Mucosa of descending colon (tissue), 3 donors: ENCODE measurements around the gene ANXA2R. TPM values are rescaled to one million over a fixed set of nuclear protein-coding genes. Genes with fewer than 3 reads are reported as not detected.
"Not testable (repeated sequence)": the region's sequence is repeated elsewhere in the genome, so short reads cannot be mapped to it uniquely, and the experiment has no call there.

Source experiments
- ATAC-seq: fragments of 200-7000 bp; cut with Tn5 transposase; one replicate; pipeline ENCODE4 v1.9.1; 2020; ENCODE audit warnings: mild to moderate bottlenecking, moderate library complexity
- DNase-seq, 3 donors: peaks; one replicate each; pipeline ENCODE4 v3.0.0-alpha.2; 2020
- H3K36me3 ChIP-seq: fragments of 200-600 bp; one replicate; pipeline ENCODE4 v1.8.0; 2021; ENCODE audit warnings: low read depth, mild to moderate bottlenecking
- H3K4me1 ChIP-seq: fragments of 200-600 bp; one replicate; pipeline ENCODE4 v1.8.0; 2021; ENCODE audit warnings: low read depth, mild to moderate bottlenecking
- H3K4me3 ChIP-seq: fragments of 200-600 bp; one replicate; pipeline ENCODE4 v1.8.0; 2021; ENCODE audit warnings: mild to moderate bottlenecking
- H3K9me3 ChIP-seq: fragments of 200-600 bp; one replicate; pipeline ENCODE4 v1.8.0; 2021; ENCODE audit warnings: mild to moderate bottlenecking
- intact Hi-C, 2 donors: fragments of 100-400 bp; cut with DNase I in 1 of 2; cut with micrococcal nuclease in 1 of 2; formaldehyde crosslinking; loops; one replicate each; pipeline versions ENCODE4 v1.11.0 to v1.11.1; 2022; cut with DNase I, micrococcal nuclease
- total RNA-seq, 3 donors: library from RNA; stranded (reverse); fragmentation: NEBNext Ultra II Directional in 2 of 3; extraction: Animal tissue kit (Norgen Biotek cat#: 25700) in 2 of 3; gene quantifications; one replicate each; pipeline versions ENCODE4 v1.2.1 to v1.2.4, GENCODE V29; 2021 to 2023
- TF ChIP-seq, protein P1 (sequence below): fragments of 200-600 bp; IDR thresholded peaks from one replicate; pipeline ENCODE4 v1.8.0; 2022; ENCODE audit warnings: antibody characterized with exemption, mild to moderate bottlenecking
- donor health status: DM: no; HTN: no; CAD: no; lungs with moderate emphysema.
- donor health status: DM: no; HTN: no; CAD: no.
- donor health status: DM: no; HTN: yes; CAD: no.

ANXA2R gene
- total RNA-seq, 3 donors from 2014 or later: 1.3 to 2.3 (median 1.8) TPM

DNA sequence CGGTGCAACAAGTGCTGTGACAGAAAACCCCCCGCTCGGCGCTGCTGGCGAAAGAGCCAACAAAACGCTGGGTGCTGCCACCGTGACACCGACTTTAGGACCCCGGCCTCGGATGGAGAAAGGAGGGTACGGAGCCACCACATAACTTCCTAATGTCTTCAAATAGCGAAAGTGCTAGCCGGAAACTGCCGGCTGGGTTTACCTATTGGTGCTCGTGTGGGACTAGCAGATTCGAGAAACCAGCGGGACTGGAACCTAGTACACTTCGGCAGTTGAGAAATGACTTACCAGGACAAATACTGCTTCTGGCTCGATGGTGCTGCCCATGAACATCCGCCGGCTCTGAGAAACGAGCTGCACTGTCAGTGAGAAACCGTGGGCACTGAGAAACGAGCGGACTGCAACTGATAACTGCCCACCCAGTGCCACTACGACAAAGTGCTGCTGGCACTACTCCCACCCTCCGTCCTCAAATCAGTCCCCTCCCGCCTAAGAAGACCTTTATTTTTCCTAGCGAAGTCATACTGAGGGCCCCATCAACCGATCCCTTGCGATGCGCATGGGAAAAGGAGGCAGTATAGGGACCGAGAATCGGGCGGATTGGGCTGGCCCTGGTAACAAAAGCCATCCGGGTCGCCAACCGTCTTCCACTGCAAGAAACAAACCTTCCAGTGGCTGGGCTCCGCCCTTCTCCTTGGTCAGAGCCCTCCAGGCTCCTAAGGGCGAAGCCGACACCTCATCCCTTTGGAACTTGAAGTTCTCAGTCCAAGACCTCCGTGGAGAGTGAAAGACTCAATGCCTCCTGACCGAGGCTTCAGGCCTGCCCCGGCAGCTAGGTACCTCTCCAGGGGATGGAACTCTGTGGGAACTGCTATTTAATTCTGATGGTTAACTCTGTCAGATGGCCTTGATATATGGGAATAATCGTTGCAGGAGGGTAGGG is 27.0 kb upstream of the ANXA2R start:
- intact Hi-C loops: no loop called here
- ATAC-seq (peak; percentile 80), DNase-seq (peak; percentile 87 to 95 (median 91))
- H3K9me3 ChIP-seq: no peaks in the 10 kb centered on the region
- H3K4me1 ChIP-seq: peaks cover 19% of the 10 kb centered on the region
- peak overlapping the region; percentile 76 for H3K4me3 ChIP-seq
- H3K36me3 ChIP-seq: peaks cover 6% of the 10 kb centered on the region
- TF ChIP-seq, protein P1, sequence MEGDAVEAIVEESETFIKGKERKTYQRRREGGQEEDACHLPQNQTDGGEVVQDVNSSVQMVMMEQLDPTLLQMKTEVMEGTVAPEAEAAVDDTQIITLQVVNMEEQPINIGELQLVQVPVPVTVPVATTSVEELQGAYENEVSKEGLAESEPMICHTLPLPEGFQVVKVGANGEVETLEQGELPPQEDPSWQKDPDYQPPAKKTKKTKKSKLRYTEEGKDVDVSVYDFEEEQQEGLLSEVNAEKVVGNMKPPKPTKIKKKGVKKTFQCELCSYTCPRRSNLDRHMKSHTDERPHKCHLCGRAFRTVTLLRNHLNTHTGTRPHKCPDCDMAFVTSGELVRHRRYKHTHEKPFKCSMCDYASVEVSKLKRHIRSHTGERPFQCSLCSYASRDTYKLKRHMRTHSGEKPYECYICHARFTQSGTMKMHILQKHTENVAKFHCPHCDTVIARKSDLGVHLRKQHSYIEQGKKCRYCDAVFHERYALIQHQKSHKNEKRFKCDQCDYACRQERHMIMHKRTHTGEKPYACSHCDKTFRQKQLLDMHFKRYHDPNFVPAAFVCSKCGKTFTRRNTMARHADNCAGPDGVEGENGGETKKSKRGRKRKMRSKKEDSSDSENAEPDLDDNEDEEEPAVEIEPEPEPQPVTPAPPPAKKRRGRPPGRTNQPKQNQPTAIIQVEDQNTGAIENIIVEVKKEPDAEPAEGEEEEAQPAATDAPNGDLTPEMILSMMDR: no peak

DNA sequence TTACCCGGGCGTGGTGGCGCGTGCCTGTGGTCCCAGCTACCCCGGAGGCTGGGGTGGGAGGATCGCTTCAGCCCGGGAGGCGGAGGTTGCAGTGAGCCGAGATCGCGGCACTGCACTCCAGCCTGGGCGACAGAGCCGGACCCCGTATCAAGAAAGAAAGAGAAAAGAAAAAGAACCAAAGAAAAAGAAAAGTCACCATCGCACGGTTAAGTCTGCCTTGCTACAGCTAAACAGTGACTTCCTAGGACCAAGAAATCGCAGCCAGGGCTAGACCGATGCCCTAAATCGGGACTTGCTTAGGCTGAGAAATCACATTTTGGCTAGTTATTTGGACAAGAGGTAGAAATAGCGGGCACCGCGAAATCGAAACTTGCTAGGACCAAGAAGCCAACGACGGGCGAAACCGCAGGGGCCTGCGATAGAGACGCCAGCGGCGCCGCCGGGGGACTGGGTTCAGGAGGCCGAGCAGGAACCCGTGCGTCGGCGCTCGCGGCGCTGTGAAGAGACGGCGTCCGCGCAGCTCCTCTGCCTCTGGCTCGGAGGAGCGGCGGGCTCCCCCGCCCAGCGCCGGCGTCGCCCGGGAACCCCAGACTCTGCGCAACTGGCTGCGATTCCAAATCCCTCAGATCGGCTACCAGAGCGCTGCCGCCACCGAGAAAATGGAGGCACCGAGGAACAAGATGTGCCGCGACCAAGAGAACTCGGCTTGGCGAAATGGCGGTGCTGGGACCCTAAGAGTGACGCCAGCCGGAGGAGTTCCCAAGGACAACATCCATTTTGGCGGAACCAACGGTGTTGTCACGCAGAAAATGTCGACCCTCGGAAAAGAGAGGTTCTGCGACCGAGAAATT is 26.1 kb upstream of the ANXA2R start:
- TF ChIP-seq, protein P1: no peak
- Histone ChIP-seq H3K4me3 (peak overlapping the region; percentile 76), H3K4me1 (peaks cover 19% of the 10 kb centered on the region), H3K9me3 (no peaks in the 10 kb centered on the region), H3K36me3 (peaks cover 6% of the 10 kb centered on the region)
- DNase-seq: peak; percentile 82 to 88 (median 83)
- ATAC-seq: peak; percentile 66
- intact Hi-C loops: no loop called here

DNA sequence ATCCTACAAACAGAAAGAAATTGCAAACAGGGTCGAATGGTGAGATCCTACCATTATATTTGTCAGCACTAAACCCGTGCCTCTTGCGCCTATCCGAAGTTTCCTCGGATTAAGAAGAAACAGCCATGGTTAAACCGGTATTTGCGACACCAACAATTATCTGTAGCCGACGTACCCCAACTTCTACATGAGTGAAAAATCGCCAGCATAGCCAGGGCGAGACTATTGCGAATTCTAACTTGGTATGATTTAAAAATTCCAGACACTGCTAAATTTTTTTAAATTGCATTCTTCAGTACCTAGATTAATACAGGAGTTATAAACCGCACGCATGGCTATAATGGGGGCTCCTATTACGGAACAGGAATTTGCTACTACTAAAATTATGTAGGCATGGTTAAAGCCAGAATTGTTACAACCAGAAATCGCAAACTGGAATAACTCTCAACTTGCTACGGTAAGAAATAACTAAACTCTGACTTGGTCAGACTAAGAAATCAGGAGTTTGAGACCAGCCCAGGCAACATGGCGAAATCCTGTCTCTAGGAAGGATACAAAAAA is 25.3 kb upstream of the ANXA2R start:
- H3K4me3 ChIP-seq: peak overlapping the region; percentile 76
- intact Hi-C loops: no loop called here
- no peak for ATAC-seq
- peak in 1 of 3 donors; percentile 39 for DNase-seq
- no peaks in the 10 kb centered on the region for H3K9me3 ChIP-seq
- peaks cover 6% of the 10 kb centered on the region for H3K36me3 ChIP-seq
- TF ChIP-seq, protein P1: no peak
- peaks cover 19% of the 10 kb centered on the region for H3K4me1 ChIP-seq

DNA sequence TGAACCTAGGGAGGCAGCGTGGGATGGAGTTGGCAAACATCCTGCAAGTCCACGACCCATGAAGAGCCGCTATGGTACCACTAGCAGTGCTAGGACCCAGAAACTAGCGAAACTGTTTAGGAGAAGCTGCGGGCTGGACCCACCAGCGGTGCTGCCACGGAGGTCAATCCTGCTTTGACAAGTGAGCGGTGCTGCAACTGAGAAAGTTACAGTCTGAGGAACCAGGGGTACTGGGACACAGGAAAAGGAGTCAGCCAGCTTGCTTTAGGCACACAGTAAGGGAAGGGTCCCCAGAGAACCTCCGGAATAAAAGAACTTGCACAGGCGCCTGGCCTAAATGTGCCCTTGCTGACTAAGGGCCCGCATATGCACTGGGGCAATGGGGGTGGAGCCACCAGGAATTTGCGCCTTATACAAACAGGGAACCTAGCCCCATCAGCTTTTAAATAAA is 23.6 kb upstream of the ANXA2R start:
- no peak for ATAC-seq
- intact Hi-C loops: no loop called here
- no peaks in the 10 kb centered on the region for H3K9me3 ChIP-seq
- peak in 1 of 3 donors; percentile 35 for DNase-seq
- TF ChIP-seq, protein P1: no peak
- peaks cover 12% of the 10 kb centered on the region for H3K4me1 ChIP-seq
- peaks cover 6% of the 10 kb centered on the region for H3K36me3 ChIP-seq
- no peak overlapping the region for H3K4me3 ChIP-seq

- DNase-seq: no peak
Measured at GRCh38 chr5:43061352-43062075, 21.4 kb upstream of the ANXA2R start.

GRCh38 chr5:43060020-43060419 is 19.9 kb upstream of the ANXA2R start:
- H3K36me3 ChIP-seq, H3K4me1 ChIP-seq, H3K9me3 ChIP-seq, ATAC-seq, intact Hi-C loops, DNase-seq, H3K4me3 ChIP-seq: not testable (repeated sequence)

More at GRCh38 chr5:43061352-43062075, 21.4 kb upstream of the ANXA2R start:
- Histone ChIP-seq H3K36me3 (peaks cover 6% of the 10 kb centered on the region), H3K9me3 (no peaks in the 10 kb centered on the region), H3K4me1 (no peaks in the 10 kb centered on the region), H3K4me3 (no peak overlapping the region)
- TF ChIP-seq, protein P1: no peak
- intact Hi-C loops: no loop called here
- no peak for ATAC-seq

DNA sequence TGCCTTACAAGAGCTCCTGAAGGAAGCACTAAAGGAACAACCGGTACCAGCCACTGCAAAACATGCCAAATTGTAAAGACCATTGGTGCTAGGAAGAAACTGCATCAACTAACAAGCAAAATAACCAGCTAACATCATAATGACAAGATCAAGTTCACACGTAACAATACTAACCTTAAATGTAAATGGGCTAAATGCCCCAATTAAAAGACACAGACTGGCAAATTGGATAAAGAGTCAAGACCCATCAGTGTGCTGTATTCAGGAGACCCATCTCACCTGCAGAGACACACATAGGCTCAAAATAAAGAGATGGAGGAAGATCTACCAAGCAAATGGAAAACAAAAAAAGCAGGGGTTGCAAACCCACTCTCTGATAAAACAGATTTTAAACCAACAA is 15.0 kb upstream of the ANXA2R start:
- H3K9me3 ChIP-seq, intact Hi-C loops, H3K36me3 ChIP-seq, H3K4me1 ChIP-seq, ATAC-seq, DNase-seq, H3K4me3 ChIP-seq: not testable (repeated sequence)
